MM.1S (cell line): Measurements from ENCODE around the gene ARSD.

Source experiments
- DNase-seq: peaks from one replicate; pipeline ENCODE4 v3.0.0-alpha.2; 2015
- H2AFZ ChIP-seq: fragments of 300-600 bp; sonication (generic); 2 replicates; pipeline ENCODE4 v1.6.0; 2016; ENCODE audit warnings: antibody characterized with exemption, low read length
- H3F3A ChIP-seq: fragments of 300-600 bp; sonication (generic); 2 replicates; pipeline ENCODE4 v1.6.1; 2016; ENCODE audit warnings: mild to moderate bottlenecking, antibody characterized with exemption, low read length, moderate library complexity, mixed read lengths; ENCODE audit not compliant: insufficient read depth
- H3K27ac ChIP-seq: fragments of 300-600 bp; sonication (generic); 2 replicates; pipeline ENCODE4 v1.5.1; 2016; ENCODE audit warnings: mild to moderate bottlenecking, low read length
- H3K27me3 ChIP-seq: fragments of 300-600 bp; sonication (generic); replicated peaks from 2 replicates; pipeline ENCODE4 v1.6.0; 2016; ENCODE audit warnings: low read length; ENCODE audit not compliant: insufficient read depth
- H3K36me3 ChIP-seq: fragments of 300-600 bp; sonication (generic); replicated peaks from 2 replicates; pipeline ENCODE4 v1.6.1; 2016; ENCODE audit warnings: mild to moderate bottlenecking, low read length, mixed read lengths; ENCODE audit not compliant: insufficient read depth
- H3K4me1 ChIP-seq: fragments of 300-600 bp; sonication (generic); 2 replicates; pipeline ENCODE4 v1.6.1; 2016; ENCODE audit warnings: low read length, mixed read lengths
- H3K4me2 ChIP-seq: fragments of 300-600 bp; sonication (generic); 2 replicates; pipeline ENCODE4 v1.6.0; 2016; ENCODE audit warnings: low read depth, low read length
- H3K4me3 ChIP-seq: fragments of 300-600 bp; sonication (generic); 2 replicates; pipeline ENCODE4 v1.5.1; 2016; ENCODE audit warnings: low read length, mixed read lengths
- H3K79me2 ChIP-seq: fragments of 300-600 bp; sonication (generic); 2 replicates; pipeline ENCODE4 v1.6.1; 2016; ENCODE audit warnings: mixed run types, low read length, mixed read lengths
- H3K9ac ChIP-seq: fragments of 300-600 bp; sonication (generic); 2 replicates; pipeline ENCODE4 v1.6.1; 2016; ENCODE audit warnings: low read length, mixed read lengths
- H3K9me2 ChIP-seq: fragments of 300-600 bp; sonication (generic); replicated peaks from 2 replicates; pipeline ENCODE4 v1.6.1; 2016; ENCODE audit warnings: mild to moderate bottlenecking, low read length, mixed read lengths; ENCODE audit not compliant: insufficient read depth
- H3K9me3 ChIP-seq: fragments of 300-600 bp; sonication (generic); replicated peaks from 2 replicates; pipeline ENCODE4 v1.6.1; 2016; ENCODE audit warnings: mild to moderate bottlenecking, low read length, mixed read lengths; ENCODE audit not compliant: insufficient read depth
- H4K20me1 ChIP-seq: fragments of 300-600 bp; sonication (generic); 2 replicates; pipeline ENCODE4 v1.6.1; 2016; ENCODE audit warnings: mild to moderate bottlenecking, low read length, moderate library complexity, mixed read lengths; ENCODE audit not compliant: insufficient read depth
- EZH2 ChIP-seq: fragments of 300-600 bp; sonication (generic); optimal IDR thresholded peaks from 2 replicates; pipeline ENCODE3; 2017; ENCODE audit warnings: low read depth, mild to moderate bottlenecking, antibody characterized with exemption, low read length, mixed read lengths
- EZH2phosphoT487 ChIP-seq: fragments of 300-600 bp; sonication (generic); IDR thresholded peaks from 2 replicates; pipeline ENCODE4 v1.6.1; 2018; ENCODE audit warnings: antibody characterized with exemption, low read length
- TF ChIP-seq, protein P1 (sequence below): fragments of 300-600 bp; sonication (generic); IDR thresholded peaks from 2 replicates; pipeline ENCODE4 v1.5.1; 2016; ENCODE audit warnings: antibody characterized with exemption, low read length, mixed read lengths

Gene ARSD

DNA sequence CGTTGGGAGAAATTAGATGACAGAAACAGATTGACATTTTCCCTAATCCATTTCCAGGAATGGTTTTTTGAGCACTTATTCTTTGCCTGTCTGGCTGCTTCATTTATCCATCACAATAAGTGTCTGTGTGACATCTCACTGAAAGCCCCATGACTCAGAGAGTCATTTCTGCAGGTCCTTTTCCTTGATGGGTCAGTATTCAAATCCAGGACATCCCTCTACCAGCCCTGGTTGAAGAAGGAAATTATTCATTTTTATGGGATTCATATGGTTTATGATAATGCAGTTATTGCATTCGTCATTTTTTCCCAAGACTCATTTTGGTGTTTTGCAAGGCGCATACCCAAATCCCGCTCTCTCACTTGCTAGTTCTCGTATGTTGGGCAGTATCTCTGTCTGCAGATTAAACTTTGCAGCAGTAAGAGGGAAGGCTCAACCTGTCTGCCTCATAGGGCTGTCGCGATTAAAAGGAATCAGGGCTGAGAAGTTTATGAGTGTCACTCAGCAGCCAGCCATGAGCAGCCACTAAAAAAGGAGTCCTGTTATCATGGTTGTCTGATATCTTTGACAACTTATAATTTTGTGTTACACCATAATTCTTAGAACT is 56.4 kb downstream of the ARSD start:
- H3F3A ChIP-seq: no peaks in the 10 kb centered on the region
- no peaks in the 10 kb centered on the region for H3K9me3 ChIP-seq
- H3K27me3 ChIP-seq: no peaks in the 10 kb centered on the region
- no peak for DNase-seq
- H3K4me1 ChIP-seq: no peaks in the 10 kb centered on the region
- H2AFZ ChIP-seq: no peak overlapping the region
- no peaks in the 10 kb centered on the region for H3K36me3 ChIP-seq
- no peak overlapping the region for H3K27ac ChIP-seq
- H4K20me1 ChIP-seq: no peaks in the 10 kb centered on the region
- no peaks in the 10 kb centered on the region for H3K79me2 ChIP-seq
- no peaks in the 10 kb centered on the region for H3K9me2 ChIP-seq
- H3K4me3 ChIP-seq: no peak overlapping the region
- TF ChIP-seq, protein P1, sequence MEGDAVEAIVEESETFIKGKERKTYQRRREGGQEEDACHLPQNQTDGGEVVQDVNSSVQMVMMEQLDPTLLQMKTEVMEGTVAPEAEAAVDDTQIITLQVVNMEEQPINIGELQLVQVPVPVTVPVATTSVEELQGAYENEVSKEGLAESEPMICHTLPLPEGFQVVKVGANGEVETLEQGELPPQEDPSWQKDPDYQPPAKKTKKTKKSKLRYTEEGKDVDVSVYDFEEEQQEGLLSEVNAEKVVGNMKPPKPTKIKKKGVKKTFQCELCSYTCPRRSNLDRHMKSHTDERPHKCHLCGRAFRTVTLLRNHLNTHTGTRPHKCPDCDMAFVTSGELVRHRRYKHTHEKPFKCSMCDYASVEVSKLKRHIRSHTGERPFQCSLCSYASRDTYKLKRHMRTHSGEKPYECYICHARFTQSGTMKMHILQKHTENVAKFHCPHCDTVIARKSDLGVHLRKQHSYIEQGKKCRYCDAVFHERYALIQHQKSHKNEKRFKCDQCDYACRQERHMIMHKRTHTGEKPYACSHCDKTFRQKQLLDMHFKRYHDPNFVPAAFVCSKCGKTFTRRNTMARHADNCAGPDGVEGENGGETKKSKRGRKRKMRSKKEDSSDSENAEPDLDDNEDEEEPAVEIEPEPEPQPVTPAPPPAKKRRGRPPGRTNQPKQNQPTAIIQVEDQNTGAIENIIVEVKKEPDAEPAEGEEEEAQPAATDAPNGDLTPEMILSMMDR: no peak
- no peak for TF ChIP-seq EZH2
- H3K9ac ChIP-seq: no peak overlapping the region
- H3K4me2 ChIP-seq: no peak overlapping the region

DNA sequence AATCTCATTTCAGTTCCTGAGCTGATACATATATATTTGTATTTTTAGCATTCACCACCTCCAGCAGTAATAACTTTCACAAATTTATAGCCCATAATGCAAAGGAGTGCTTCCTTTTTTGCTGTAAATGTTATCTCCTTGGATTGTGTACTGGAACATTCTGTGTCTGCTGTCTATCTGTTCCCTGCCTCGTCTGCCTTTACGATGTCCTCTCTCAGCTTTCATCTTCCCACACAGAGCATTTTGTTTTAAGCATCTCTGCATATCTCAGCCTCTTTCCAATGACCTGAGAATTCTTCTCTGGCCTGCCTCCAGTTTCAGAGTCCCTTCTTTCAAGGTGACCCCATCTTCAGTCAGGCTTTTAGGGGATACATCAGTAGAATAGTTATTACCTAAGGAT is 57.3 kb downstream of the ARSD start:
- Histone ChIP-seq H2AFZ (no peak overlapping the region), H3K79me2 (no peaks in the 10 kb centered on the region)

DNA sequence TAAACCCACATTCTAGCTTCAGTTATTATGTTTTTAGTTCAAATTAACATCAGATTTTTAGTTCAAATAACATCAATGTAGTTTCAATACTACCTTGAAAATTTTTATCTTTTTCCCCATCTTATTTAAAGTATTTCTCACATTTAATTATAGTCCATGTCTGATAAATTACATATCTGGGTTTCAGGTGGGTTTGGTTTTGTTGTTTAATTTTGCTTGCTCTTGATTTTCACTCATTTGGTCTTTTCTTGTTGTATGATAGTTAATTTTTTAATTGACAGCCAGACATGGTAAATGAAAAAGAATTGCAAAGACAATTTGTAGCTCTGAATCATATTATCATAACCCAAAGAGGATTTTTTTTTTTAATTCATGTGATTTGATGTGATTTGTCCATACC is 58.5 kb downstream of the ARSD start:
- no peaks in the 10 kb centered on the region for H3K4me1 ChIP-seq
- no peak for DNase-seq
- H3K9ac ChIP-seq: no peak overlapping the region

More for the DNA sequence above, 57.3 kb downstream of the ARSD start:
- Histone ChIP-seq H3K36me3 (no peaks in the 10 kb centered on the region), H3K4me2 (no peak overlapping the region), H3K27ac (no peak overlapping the region), H3K27me3 (no peaks in the 10 kb centered on the region), H3F3A (no peaks in the 10 kb centered on the region), H3K9me2 (no peaks in the 10 kb centered on the region), H3K4me3 (no peak overlapping the region), H4K20me1 (no peaks in the 10 kb centered on the region), H3K4me1 (no peaks in the 10 kb centered on the region), H3K9ac (no peak overlapping the region), H3K9me3 (no peaks in the 10 kb centered on the region)
- DNase-seq: no peak
- TF ChIP-seq, protein P1: no peak
- TF ChIP-seq EZH2phosphoT487 (no peak), EZH2 (no peak)

More for the DNA sequence above, 58.5 kb downstream of the ARSD start:
- Histone ChIP-seq H3K27me3 (no peaks in the 10 kb centered on the region), H3K9me2 (no peaks in the 10 kb centered on the region), H3K36me3 (no peaks in the 10 kb centered on the region), H3K4me3 (no peak overlapping the region), H4K20me1 (no peaks in the 10 kb centered on the region), H3K4me2 (no peak overlapping the region), H3F3A (no peaks in the 10 kb centered on the region), H3K79me2 (no peaks in the 10 kb centered on the region), H3K9me3 (no peaks in the 10 kb centered on the region), H3K27ac (no peak overlapping the region), H2AFZ (no peak overlapping the region)
- TF ChIP-seq EZH2phosphoT487: no peak
- TF ChIP-seq EZH2: no peak
- TF ChIP-seq, protein P1: no peak
